ENCODE data around the gene ZFYVE26. TPM values are rescaled to one million over a fixed set of nuclear protein-coding genes. Genes with fewer than 3 reads are reported as not detected.

ZFYVE26 gene
- total RNA-seq, 1 experiment from 2014 or later, result 21.1 TPM

GRCh38 chr14:67800743-67801142 lies 15.6 kb downstream of the ZFYVE26 start:
- Histone ChIP-seq H3F3A (ENCODE audit: low read length, unreplicated experiment) (no peaks in the 10 kb centered on the region), H3K9me2 (replicated peaks; ENCODE audit: low read length) (no peaks in the 10 kb centered on the region), H3K36me3 (ENCODE audit: low read depth, low read length) (peaks cover 40% of the 10 kb centered on the region), H3K79me2 (ENCODE audit: low read length) (no peaks in the 10 kb centered on the region), H3K27ac (ENCODE audit: low read length) (no peak overlapping the region), H4K20me1 (ENCODE audit: low read length) (no peaks in the 10 kb centered on the region), H3K9ac (ENCODE audit: low read length) (no peak overlapping the region), H2AFZ (ENCODE audit: low read length) (no peak overlapping the region), H3K9me3 (ENCODE audit: low read length) (no peaks in the 10 kb centered on the region), H3K27me3 (ENCODE audit: low read length) (no peaks in the 10 kb centered on the region), H3K4me3 (ENCODE audit: low read length) (no peak overlapping the region), H3K4me1 (ENCODE audit: insufficient read depth, low read length) (no peaks in the 10 kb centered on the region), H3K4me2 (ENCODE audit: low read length) (no peak overlapping the region)
- BruUV-seq (replicated peaks), result no TSS peak
- TF ChIP-seq EZH2 (IDR thresholded peaks at IDR 0.05; ENCODE audit: low read length, unreplicated experiment) (no peak), EZH2phosphoT487 (IDR thresholded peaks at IDR 0.05; ENCODE audit: borderline replicate concordance, low read length) (no peak)
- TF ChIP-seq, protein P1, sequence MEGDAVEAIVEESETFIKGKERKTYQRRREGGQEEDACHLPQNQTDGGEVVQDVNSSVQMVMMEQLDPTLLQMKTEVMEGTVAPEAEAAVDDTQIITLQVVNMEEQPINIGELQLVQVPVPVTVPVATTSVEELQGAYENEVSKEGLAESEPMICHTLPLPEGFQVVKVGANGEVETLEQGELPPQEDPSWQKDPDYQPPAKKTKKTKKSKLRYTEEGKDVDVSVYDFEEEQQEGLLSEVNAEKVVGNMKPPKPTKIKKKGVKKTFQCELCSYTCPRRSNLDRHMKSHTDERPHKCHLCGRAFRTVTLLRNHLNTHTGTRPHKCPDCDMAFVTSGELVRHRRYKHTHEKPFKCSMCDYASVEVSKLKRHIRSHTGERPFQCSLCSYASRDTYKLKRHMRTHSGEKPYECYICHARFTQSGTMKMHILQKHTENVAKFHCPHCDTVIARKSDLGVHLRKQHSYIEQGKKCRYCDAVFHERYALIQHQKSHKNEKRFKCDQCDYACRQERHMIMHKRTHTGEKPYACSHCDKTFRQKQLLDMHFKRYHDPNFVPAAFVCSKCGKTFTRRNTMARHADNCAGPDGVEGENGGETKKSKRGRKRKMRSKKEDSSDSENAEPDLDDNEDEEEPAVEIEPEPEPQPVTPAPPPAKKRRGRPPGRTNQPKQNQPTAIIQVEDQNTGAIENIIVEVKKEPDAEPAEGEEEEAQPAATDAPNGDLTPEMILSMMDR (conservative IDR thresholded peaks at IDR 0.05; ENCODE audit: low read depth, low read length), result no peak
- ChIA-PET CTCF (no interaction called here), POLR2A (ENCODE audit: unreplicated experiment) (interaction anchor here (0.6 kb wide), 1 partner anchor 1080 kb away, joined by 5 read pairs; no protein-coding TSS in a partner anchor)
- no peak for DNase-seq
- no peak for ATAC-seq
- intact Hi-C loops (cut with micrococcal nuclease), result no loop called here

DNA sequence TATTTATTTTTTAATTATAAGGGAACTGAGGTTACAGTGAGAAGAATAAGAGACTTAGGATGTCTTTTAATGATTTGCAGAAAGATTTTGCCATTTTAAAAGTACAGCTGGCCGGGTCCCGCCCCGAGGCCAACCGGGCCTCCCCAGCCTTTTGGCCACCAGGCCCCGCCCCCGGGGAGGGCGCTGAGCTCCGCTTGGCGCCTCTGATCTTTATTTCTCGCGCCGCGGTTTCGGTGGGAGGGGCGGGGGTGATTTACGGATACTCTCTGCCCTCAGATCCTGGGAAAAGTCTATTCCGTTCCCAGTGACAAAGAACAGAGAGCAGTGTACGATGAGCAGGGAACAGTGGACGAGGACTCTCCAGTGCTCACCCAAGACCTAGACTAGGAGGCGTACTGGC lies 17.7 kb downstream of the ZFYVE26 start:
- DNase-seq (no peak), ATAC-seq (no peak)
- no peak overlapping the region for H3K27ac ChIP-seq (ENCODE audit: low read length)
- no peak overlapping the region for H3K4me2 ChIP-seq (ENCODE audit: low read length)
- H3K4me3 ChIP-seq (ENCODE audit: low read length), result no peak overlapping the region
- no peak for TF ChIP-seq EZH2phosphoT487 (IDR thresholded peaks at IDR 0.05; ENCODE audit: borderline replicate concordance, low read length)
- TF ChIP-seq, protein P1 (conservative IDR thresholded peaks at IDR 0.05; ENCODE audit: low read depth, low read length), result no peak
- no peak for TF ChIP-seq EZH2 (IDR thresholded peaks at IDR 0.05; ENCODE audit: low read length, unreplicated experiment)
- no peak overlapping the region for H3K9ac ChIP-seq (ENCODE audit: low read length)
- H3K79me2 ChIP-seq (ENCODE audit: low read length), result no peaks in the 10 kb centered on the region
- intact Hi-C loops (cut with micrococcal nuclease), result no loop called here
- BruUV-seq (replicated peaks), result no TSS peak
- POLR2A ChIA-PET (ENCODE audit: unreplicated experiment), result no interaction called here
- H3K27me3 ChIP-seq (ENCODE audit: low read length), result no peaks in the 10 kb centered on the region
- no peak overlapping the region for H2AFZ ChIP-seq (ENCODE audit: low read length)
- H3K4me1 ChIP-seq (ENCODE audit: insufficient read depth, low read length), result no peaks in the 10 kb centered on the region
- H3K36me3 ChIP-seq (ENCODE audit: low read depth, low read length), result peaks cover 42% of the 10 kb centered on the region
- CTCF ChIA-PET, result interaction anchor here (0.6 kb wide), 1 partner anchor 272 kb away, joined by 3 read pairs; no protein-coding TSS in a partner anchor
- no peaks in the 10 kb centered on the region for H3F3A ChIP-seq (ENCODE audit: low read length, unreplicated experiment)
- H3K9me3 ChIP-seq (ENCODE audit: low read length), result no peaks in the 10 kb centered on the region
- no peaks in the 10 kb centered on the region for H4K20me1 ChIP-seq (ENCODE audit: low read length)
- no peaks in the 10 kb centered on the region for H3K9me2 ChIP-seq (replicated peaks; ENCODE audit: low read length)

GRCh38 chr14:67787673-67788072 lies 28.7 kb downstream of the ZFYVE26 start:
- Histone ChIP-seq H3K9me2 (replicated peaks; ENCODE audit: low read length) (no peaks in the 10 kb centered on the region), H3K4me1 (ENCODE audit: insufficient read depth, low read length) (no peaks in the 10 kb centered on the region), H3K4me2 (ENCODE audit: low read length) (no peak overlapping the region), H3K27ac (ENCODE audit: low read length) (no peak overlapping the region), H3F3A (ENCODE audit: low read length, unreplicated experiment) (no peaks in the 10 kb centered on the region), H3K79me2 (ENCODE audit: low read length) (no peaks in the 10 kb centered on the region), H2AFZ (ENCODE audit: low read length) (no peak overlapping the region), H3K27me3 (ENCODE audit: low read length) (no peaks in the 10 kb centered on the region), H3K9me3 (ENCODE audit: low read length) (no peaks in the 10 kb centered on the region), H4K20me1 (ENCODE audit: low read length) (no peaks in the 10 kb centered on the region), H3K4me3 (ENCODE audit: low read length) (no peak overlapping the region), H3K36me3 (ENCODE audit: low read depth, low read length) (peaks cover 45% of the 10 kb centered on the region), H3K9ac (ENCODE audit: low read length) (no peak overlapping the region)
- no TSS peak for BruUV-seq (replicated peaks)
- ChIA-PET POLR2A (ENCODE audit: unreplicated experiment) (no interaction called here), CTCF (no interaction called here)
- ATAC-seq (no peak), DNase-seq (no peak)
- intact Hi-C loops (cut with micrococcal nuclease), result no loop called here
- no peak for TF ChIP-seq EZH2phosphoT487 (IDR thresholded peaks at IDR 0.05; ENCODE audit: borderline replicate concordance, low read length)
- no peak for TF ChIP-seq EZH2 (IDR thresholded peaks at IDR 0.05; ENCODE audit: low read length, unreplicated experiment)
- TF ChIP-seq, protein P1 (conservative IDR thresholded peaks at IDR 0.05; ENCODE audit: low read depth, low read length), result no peak
